NCI-H187 treated with DMSO at 0.1 percent for 48 hours (cell line): ENCODE data around the gene PLXND1.
A peak's percentile ranks its signal among the peaks of the same experiment; 100 is the strongest.

Experiments
- DNase-seq: peaks from one replicate; lab custom pipeline; 2025; lab: John Stamatoyannopoulos, UW

Gene PLXND1

GRCh38 chr3:129600348-129600747 is 6.1 kb downstream of the PLXND1 start:
- no peak for DNase-seq

DNA sequence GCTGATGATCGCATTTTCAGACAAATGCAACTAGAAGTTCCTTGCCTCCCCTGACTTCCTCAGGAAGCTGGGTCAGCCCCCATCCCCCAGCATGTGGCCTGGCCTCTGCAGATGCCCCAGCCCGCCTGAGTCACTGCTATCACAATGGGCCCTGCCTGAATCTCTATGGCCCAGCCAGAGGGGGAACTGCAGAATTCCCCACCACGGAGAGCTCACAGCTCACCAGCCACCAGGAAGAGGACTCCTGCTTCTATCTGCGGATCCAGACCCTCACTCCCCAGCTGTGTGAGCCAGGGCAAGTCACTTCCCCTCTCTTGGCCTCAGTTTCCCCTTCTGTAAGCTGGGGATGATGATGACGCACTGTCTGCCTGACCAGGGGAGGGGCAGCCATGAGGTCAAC is 6.9 kb downstream of the PLXND1 start:
- DNase-seq: no peak

DNA sequence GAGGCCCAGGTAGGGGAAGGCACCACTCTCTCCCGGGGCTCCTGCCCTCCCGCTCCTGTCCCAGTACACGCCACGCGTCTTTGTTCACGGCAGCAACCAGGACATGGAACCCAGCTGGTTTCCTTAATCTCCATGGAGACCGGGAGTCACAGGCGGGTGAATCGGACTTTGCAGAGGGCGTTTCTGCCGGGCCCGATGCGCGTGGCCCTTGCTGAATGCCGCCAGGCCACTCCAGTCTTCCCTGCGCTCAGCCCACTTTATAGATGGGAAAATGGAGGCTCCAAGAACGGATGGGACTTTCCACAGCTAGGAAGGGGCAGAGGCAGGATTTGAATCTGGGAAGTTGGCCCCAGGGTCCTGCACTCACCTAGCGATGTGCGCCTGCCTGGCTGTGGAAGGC is 7.4 kb downstream of the PLXND1 start:
- no peak for DNase-seq

GRCh38 chr3:129598484-129598883 is 8.0 kb downstream of the PLXND1 start:
- DNase-seq: no peak

GRCh38 chr3:129598000-129598381 is 8.5 kb downstream of the PLXND1 start:
- DNase-seq: no peak

- no peak for DNase-seq
Measured at GRCh38 chr3:129597087-129597999, 9.1 kb downstream of the PLXND1 start.

DNA sequence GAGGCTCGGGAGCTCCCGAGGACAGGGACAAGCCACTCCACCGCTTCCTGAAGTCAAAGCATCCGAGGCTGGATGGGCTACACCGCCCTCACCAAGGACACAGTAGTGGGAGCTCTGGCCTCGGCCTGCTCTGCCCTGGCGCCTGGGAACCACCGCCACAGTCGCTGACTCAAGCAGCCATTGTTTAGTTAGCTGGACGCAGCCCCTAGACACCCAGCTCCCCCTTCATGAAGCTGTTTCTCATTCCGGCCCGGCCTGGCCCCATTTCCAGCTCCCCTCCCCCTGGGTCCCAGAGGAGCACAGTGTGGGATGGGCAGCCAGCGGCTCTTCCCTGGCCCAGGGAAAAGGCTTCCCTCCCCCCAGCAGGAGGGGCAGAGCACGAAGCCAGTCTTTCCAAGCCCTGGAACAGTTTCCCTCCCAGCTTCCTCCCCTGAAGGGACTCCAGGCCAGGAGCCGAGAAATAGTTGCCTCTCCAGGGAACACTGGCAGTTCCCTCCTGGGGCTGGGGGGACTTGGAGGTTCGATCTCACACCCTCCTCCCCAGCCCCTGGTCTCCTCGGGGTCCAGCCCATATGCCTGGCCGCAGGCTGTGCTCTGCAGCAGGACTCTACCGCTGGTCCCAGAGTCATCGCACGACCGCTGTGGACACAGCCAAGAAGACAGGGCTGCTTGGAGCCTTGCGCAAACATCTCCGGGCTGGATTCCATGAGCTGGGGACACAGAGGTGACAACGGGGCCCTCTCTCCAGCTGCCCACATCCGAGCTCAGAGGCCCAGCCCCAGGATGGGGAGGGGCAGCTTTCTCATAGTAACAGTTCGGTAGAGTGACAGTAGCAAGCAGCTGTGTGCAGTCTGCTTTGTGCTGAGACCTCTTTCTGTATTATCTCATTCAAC is 10.0 kb downstream of the PLXND1 start:
- no peak for DNase-seq

- DNase-seq: no peak
Measured at GRCh38 chr3:129595544-129596193, 10.8 kb downstream of the PLXND1 start.

DNA sequence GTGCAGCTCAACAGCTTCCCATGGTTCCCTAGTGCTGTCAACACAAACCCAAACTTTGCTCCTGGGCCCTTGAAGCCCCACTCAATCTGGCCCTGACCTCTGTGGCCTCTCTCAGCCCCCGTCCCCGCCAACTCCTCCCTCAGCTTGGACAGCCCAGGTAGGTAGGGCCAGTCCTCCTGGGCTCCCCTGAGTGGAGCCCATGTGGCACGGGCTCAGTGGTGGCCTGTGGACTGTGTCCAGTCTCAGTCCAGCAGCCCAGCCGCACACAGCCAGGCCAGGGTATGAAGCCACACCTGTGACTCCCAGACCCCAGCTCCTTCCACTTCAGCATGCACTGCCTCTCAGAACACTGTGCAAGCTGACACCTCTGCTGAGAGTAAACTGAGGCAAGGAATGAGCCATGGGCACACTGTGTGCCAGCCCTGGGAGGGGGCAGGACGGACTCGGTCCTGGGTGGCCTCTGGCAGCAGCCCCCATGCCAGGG is 11.5 kb downstream of the PLXND1 start:
- DNase-seq: no peak

DNA sequence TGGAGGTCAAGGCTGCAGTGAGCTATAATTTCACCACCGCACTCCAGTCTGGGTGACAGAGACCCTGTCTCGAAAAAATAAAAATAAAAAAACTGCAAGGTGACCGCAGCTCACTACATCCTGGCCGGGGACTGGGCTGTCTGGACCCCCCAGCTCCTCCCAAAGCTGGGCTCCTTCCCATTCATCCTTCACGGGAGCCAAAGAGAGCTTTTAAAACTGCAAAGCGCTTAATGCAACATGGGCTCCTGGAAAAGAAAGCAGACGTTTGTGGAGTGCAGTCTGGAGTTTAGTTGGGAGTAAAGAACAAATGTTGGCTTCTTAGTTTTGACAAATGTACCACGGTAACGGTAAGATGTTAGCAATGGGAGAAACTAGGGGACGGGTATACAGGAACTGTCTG is 12.1 kb downstream of the PLXND1 start:
- DNase-seq: no peak

DNA sequence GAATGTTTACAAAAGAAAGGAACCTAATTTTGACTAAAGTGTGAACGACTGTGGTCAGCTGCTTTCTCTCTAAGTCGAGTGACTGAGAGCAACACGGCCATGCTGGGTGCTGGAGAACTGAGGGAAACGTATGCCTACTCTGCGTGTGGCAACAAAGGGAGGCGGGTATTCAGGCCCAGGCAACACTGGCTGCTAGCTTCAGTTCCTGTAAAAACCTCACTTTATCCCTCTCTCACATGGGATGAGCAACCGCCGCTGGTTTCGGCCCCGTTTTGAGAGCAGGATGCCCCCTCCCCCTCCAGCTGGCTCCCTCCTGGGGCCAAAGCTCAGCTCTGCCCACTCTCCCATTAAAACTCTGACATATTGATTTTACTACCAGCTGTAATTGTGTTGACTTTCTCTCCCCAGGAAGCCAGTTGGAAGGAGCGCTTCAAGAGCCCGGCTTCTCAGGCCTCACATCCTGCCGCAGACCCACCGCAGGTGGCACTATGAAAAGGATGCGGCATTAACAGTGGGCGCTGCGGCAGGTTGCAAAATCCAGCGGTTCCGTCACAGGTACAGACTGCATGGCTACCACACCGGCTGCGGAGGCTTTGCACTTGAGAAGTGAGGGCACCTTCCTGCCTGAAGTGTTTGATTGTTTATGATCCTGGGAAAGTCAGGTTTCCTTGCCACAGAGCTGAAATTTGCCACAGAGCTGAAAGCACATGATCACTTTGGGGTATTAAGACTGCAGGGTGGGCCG is 12.7 kb downstream of the PLXND1 start:
- DNase-seq: peak; percentile 90

DNA sequence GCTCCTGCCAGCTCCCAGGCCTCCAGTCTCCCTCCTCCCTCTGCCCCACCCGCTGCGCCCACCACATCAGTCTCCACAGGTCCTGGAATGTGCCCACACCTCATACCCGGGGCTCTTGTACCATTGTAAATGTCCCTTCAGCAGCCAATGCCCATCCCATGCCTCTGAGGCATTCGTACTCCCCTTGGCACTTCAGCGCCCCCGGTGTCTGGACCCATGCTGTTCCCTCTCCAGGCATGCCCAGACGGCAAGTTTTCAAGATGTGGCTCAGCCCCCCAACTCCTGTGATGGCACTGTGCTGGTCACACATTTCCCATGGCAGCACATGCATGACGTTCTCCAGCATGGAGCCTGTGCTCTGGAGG is 13.3 kb downstream of the PLXND1 start:
- no peak for DNase-seq

GRCh38 chr3:129592381-129593131 is 13.9 kb downstream of the PLXND1 start:
- DNase-seq: no peak

- DNase-seq: no peak
Measured at GRCh38 chr3:129591932-129592331, 14.5 kb downstream of the PLXND1 start.

DNA sequence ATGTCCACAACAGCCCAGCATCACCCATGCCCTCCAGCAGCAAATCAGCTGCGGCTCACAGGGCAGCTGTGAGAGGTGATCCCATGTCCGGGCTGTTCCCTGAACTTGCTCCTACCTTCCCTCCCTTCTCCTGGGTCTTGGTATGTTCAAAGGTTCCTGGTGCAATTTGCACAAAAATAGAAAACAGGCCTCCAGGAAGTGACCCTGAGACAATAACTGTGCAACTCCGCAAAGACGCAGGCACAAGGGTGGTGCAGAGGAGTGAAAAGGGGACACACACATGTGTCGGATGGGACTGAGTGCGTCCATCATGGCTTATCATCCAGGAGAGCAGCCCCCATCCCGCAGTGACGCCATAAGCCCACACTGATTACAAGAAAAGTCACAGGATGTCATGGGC is 16.3 kb downstream of the PLXND1 start:
- DNase-seq: no peak

DNA sequence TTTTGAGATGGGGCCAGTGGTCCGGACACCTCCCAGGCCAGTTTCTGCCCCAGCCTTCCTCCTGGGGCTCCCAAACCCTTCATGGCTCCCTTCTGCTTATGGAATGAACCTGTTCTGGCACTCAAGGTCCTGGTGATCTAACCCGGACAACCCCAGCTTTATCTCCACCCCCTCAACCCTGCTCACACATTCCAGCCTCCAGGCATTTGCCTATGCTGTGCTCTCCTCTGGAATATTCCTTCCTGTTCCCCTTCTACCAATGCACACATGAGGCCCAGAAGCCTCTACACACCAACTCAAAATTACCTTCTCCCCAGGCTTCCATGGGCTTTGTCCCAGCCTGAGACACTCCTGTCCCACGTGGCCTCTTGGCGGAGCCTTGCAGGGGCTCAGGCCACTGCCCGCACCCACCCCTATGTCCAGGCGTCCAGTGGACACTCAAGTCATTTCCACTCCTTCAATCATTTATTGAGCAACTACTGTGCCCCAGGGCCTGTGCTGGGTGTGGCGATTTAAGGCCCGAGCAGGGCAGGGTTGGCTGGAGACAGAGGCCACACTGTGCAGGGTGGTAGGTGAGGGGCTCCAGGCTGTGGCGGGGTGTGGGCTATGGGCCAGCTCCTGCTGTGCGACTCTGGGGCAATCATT is 18.8 kb downstream of the PLXND1 start:
- DNase-seq: no peak

DNA sequence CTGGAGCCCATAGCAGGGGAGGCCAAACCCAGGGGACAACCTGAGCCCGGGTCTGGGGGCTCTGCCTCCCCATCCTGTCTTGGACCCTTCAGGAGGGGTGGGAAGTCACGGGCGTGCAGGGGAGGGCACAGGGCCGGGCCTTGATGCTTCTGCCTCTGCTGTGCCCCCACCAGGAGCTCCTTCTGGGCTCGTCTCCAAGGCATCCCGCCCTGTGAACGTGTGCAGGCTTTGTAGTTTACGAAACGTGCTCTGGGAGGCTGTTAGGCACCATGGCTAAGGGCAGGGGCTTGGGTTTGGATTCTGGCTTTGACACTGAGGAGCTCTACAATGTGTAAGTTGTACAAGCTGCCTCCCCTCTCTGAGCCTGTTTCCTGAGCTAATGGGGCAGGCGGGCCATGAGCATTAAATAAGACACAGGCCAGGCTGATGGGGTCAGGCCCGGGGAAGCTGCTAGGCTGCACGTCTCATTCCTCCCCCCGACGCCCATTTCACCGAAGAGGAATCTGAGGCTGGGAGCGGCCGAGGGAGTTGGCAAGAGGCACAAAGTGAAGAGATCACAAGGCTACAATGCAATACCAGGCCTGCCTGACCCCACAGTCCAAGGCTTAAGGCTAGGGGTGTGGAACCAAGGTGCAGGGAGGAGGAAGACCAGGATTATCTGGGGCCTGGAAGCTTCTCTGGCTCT is 19.6 kb downstream of the PLXND1 start:
- DNase-seq: no peak

DNA sequence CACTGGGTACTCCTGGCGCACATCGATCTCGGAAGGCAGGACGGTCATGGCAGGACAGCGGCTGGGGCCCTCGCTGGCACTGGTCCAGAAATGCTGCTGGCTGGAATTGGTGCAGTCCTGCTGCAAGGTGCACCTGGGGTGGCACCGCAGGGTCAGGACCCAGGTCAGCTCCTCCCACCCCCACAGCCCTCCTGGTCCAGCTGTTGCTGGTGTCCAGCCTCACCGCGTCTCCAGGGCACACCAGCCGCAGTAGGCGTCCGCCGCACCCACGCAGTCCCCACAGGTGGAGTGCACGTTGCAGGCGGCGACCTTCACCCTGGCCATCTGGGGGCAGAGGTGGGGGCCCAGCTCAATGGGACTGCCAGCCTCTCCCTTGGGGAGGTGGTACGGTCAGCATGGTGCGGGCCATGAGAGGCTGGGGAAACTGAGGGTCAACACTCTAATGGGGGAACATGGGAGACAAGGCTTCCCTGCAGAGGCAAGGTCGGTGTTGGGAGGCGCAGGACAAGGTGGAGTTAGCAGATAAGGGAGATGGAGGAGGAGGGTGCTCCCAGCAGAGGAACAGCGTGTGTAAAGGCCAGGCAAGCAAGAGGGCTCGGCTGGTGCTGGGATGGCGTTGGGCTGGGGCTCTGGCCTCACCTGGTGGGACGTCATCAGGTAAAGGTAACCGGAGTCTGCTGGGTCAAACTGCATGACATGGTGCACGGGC is 20.4 kb downstream of the PLXND1 start:
- DNase-seq: no peak

DNA sequence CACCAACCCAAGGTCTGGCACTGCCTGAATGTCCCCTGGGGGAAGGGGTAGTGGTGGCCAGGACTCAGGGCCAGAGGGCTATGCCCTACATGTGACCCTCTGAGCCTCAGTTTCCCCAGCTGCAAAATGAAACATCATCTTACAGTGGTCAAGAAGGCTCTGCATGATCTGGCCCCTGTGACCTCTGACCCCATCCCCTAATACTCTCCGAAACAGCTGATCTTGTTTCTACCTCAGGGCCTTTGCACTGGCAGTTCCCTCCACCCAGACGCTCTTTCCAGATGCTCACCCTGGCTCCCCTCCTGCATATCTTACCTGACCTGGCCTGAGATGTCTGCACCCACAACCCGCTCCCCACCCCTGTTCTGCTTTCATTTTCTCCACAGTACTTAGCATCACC is 21.8 kb downstream of the PLXND1 start:
- DNase-seq: no peak
